HG03025 (cell line): ENCODE measurements around the gene SRPK2.
"Not testable (repeated sequence)": the region's sequence is repeated elsewhere in the genome, so short reads cannot be mapped to it uniquely, and the experiment has no call there.

Experiments used
- ATAC-seq: cut with Tn5 transposase; IDR thresholded peaks from one replicate; pipeline ENCODE4 v1.9.1; 2021; ENCODE audit warnings: mild to moderate bottlenecking, moderate library complexity; ENCODE audit not compliant: unreplicated experiment, low FRiP score

SRPK2 gene

DNA sequence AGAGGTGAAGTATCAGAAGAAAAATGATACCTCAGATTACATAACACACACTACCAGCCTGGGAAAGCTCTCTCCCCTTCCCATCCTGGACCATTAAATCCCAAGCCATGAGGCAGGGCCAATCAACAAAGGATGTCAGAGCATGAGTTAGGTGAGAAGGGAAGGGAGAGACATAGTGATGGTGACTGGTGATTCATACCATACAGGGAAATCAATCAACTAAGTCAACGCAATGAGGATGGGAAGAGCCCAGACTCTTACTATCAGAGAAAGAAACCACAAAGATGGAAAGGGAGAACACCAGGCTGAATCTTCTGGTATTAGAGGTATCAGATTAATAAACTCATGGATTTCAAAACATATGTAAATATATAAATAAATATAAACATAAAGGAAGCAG, 189.3 kb downstream of the SRPK2 start:
- no peak for ATAC-seq

DNA sequence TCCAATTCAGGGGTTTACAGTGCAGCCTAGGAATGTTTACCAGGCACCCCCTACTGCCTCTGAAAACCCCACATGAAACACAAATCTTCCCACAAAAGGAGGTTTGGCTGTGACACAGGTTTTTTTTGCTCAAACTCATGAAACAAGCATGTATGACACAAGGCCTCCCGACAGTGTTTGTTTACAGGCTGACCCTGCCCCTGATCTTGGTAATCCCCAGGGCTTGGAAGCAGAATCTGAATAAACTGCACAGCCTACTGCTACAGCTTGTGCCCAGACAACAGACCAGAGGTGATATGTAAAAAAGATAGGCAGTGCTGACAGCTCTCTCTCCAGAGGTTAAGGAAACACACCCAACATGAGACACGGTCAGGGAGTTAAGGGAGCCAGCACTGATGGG, 190.5 kb downstream of the SRPK2 start:
- no peak for ATAC-seq

DNA sequence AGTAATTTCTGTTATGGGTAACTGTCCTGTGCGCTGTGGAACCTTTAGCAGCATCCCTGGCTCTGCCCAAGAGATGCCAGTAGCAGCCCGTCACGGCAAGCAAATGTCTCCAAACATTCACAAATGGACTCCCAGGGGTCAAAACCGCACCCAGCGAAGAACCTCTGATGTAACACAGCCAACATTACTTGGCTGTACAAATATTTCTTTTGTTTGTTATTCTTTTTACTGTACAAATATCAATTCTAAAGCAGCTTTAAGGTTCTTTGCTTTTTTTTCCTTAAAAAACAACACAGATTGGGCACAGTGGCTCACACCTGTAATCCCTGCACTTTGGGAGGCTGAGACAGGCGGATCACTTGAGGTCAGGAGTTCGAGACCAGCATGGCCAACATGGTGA, 192.2 kb downstream of the SRPK2 start:
- ATAC-seq: no peak

DNA sequence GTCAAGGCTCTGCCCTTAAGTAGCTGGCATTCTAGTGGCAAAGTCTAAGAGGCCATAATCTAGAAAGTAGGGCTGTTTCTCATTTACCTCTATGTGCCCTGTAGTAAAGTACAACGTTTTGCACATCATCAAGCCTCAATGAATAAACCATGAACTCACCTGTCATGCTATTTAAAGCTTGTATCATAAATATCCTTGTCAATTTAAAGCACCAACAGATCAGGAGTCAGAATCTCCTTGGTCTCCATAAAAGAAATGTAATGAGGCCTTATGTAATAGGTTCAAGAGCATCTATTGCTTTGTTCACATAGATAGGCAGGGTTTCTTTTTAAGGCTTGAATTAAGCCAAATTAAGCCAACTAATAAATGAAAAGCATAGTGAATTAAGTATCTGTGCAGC, 192.8 kb downstream of the SRPK2 start:
- ATAC-seq: no peak

DNA sequence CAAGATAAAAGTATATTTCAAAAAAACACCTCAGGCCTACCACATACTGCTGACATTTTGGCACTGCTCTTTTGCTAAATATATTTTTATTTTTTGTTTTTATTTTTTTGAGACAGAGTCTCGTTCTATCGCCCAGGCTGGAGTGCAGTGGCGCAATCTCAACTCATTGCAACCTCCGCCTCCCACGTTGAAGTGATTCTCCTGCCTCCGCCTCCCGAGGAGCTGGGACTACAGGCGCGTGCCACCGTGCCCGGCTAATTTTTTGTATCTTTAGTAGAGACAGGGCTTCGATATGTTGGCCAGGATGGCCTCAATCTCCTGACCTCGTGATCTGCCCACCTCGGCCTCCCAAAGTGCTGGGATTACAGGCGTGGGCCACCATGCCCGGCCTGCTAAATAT, 193.8 kb downstream of the SRPK2 start:
- not testable (repeated sequence) for ATAC-seq

DNA sequence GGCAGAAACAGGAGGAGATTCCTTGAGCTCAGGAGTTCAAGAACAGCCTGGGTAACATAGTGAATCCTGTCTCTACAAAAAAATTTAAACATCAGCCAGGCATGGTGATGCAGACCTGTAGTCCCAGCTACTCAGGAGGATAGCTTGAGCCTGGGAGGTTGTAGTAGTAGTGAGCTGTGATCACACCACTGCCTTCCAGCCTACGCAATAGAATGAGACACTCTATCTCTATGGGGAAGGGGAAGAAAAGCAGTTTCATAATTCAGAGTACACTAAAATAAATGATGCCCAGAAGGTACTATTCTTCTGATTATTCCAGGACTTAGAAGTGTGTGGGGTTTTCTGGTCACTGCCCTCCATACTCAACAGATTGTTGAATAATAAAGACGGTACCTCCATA, 197.4 kb downstream of the SRPK2 start:
- no peak for ATAC-seq

DNA sequence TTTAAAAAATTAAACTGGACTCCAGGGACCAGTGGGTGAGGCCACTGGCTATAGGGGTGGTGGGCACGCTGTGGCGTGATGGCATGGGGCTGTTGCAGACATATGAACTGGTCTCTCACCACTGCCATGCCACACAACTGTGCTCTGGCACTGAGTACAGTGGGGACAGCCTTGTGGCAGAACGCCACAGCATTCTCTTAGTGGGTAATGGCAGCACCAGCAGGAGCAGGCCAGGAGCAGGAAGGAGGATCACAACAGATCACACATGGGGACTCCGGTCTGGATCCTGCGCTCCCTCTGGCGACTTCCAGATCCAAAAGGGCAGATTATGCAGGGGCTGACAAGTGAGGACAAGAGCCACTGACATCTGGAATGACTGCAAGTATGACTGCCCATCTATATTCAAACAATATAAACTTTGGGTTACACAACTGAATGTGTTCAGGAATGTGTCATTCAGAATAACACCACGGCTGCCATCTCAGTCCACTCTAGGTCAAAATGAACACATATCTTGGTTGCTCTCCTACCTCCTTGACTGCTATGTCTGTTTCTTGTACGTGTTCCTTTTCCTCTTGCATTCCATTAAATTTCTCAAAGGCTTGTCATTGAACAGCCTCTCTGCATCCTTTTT, 198.7 kb downstream of the SRPK2 start:
- ATAC-seq: no peak

DNA sequence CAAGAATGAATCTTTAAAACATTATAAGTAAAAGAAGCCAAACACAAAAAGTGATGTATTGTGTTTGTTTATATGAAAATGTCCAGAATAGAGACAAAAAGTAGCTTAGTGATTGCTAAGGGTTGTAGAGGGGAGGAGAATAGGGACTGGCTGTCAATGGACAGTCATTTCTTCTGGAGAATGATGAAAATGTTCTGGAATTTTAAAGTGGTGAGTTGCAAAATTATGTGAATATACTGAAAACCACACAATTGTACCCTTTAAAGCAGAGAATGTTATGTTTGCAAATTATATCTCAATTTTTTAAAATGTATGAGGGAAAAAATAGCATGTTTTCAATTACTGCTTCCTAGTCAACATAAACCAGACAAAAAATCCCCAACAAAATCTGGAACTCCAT, 200.5 kb downstream of the SRPK2 start:
- no peak for ATAC-seq

DNA sequence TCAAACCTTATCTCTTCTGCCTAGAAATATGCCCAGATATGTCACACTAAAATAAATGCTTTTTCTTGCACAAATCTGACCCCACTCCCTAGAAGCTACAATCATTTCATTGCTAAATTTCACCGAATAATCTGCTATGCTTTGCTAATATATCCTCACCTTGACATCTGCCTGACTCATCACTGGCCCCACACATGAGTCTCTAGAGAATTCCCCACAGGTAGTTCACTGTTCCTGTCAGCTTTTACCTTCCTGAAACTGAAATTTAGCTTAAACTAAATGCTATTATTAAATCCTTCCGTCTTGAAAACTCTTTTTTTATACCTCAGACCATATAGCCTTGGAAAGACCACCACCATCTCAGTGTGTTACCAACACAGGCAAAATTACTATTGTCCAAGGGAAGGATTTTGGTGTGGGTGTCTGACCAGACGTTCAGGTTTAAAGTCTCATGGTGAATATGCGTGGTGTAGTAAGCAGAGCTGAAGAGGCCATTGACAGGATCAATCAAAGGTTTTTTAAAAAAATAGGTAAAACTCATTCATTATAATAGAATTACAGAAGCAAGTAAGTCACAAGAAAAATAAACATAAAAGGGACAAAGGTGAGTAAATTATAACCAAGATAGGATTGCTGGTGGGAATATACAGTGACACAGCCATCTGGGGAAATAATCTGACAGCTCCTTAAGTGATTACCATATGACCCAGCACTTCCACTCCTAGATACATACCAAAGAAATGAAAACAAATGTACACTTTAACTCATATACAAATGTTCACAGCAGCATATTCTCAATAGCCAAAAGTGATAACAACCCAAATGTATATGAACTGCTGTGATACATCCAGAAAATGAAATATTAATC, 201.2 kb downstream of the SRPK2 start:
- no peak for ATAC-seq

DNA sequence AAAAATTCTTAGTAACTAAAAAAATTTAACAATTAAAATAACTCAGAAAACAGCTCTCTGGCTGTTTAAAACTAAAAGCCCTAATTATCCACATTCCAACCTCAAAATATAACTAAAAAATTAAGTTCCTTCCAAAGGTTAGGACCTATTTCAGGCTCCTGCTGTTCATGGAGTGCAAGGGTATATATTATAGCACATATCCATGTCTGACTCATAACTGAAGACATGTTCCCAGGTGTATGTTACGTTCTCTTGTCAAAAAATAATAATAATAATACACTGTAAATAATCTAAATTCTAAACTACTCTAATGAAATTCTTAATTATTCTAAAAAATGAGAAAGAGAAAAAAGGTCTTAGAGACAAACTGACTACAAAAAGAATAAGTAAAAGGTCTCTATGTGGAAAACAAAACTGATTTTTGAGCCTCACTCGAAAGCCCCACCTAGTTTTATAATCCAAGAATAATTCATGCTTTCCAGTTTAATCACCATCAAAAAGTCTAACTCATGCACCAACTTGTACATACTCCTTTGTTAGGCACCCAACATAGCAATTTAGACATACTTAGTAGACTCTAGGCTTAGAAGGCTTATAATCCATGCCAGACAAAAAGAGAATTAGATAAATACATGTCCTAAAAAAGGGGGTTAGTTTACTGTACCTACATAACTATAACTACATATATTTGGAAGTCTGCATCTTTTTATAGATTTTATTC, 203.3 kb downstream of the SRPK2 start:
- ATAC-seq: no peak

DNA sequence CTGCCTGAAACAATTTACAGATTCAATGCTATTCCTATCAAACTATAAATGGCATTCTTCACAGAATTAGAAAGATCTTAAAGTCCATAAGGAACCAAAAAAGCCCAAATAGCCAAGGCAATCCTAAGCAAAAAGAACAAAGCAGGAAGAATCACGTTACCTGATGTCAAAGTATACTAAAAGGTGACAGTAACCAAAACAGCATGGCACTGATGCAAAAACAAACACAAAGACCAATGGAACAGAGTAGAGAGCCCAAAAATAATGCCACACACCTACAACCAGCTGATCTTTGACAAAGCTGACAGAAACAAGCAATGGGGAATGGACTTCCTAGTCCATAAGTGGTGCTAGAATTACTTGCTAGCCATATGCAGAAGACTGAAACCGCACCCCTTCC, 208.7 kb downstream of the SRPK2 start:
- no peak for ATAC-seq

DNA sequence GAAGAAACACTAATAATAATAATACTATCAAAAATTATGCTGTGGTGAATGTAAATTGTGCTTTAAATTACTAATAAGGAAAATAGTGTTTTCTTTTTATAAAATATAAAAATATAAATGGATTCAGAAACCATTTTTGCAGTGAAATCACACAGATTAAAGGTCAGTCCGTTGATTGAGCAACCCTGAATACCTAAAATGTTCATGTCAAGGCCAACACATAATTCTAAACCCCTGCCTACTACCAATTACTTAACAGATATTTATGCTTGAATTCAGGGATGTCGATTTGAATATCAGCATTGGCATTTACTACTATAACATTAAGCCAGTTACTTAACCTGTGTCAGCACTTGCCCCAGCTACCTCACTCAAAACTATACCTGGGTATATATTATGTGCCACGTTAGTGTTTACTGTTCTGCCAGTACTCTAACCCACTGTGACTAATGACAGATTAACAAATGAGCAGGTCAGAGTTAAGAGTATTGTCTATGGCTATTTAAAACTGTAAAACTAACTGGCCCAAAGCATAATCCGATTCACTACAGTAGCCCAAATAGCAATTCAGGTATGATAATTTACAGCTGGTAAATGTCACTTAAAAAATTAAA, 209.7 kb downstream of the SRPK2 start:
- no peak for ATAC-seq

DNA sequence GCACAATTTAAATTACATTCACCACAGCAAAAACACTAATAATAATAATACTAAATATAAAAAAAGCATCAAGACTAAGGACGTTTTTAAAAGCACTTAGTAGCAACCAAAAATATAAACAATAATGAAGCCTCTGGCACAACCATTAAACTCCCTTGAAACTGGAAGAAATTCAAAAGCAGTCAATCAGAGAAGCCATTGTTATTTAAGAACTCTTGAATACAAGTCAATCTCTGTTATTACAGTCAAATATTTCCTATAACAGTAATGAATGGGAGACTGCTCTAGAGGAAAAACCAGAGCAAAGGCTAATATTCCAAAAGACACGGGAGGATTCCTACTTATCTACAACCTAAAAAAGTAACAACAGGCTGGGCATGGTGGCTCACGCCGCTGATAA, 210.5 kb downstream of the SRPK2 start:
- ATAC-seq: no peak

DNA sequence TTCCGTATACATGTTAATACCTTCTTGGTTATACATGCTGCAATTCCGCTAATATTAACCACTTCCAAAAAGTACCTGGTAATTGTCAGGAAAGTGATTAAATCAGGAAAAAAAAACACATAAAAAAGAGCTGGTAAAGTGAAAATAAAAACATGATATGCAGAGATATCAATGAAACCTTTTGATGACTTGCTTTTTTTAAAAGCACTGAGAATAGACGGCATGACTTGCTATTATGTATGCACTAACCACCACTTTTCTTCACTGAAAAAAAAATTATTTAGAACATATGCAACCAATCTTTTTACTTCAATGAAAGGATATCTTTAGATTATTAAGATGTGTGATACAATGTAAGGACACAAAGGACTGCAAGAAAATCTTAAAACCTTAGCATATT, 211.7 kb downstream of the SRPK2 start:
- no peak for ATAC-seq

DNA sequence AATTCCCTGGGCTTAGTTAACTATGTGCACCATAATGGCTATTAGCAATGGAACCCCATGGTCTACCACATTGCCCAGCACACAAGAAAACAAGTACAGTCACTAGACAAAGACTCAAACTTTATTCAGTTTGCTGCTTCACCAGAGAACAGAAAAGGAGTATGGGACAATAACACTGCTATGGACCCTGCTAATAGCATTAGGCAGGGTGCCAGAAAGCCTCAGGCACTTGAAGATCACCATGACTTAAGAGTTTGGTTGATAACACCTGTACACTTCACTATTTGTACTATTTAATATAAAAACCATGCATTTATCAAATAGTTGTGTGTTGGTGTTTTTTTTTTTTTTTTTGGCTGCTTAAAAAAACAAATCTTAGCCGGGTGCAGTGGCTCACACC, 215.1 kb downstream of the SRPK2 start:
- ATAC-seq: no peak

DNA sequence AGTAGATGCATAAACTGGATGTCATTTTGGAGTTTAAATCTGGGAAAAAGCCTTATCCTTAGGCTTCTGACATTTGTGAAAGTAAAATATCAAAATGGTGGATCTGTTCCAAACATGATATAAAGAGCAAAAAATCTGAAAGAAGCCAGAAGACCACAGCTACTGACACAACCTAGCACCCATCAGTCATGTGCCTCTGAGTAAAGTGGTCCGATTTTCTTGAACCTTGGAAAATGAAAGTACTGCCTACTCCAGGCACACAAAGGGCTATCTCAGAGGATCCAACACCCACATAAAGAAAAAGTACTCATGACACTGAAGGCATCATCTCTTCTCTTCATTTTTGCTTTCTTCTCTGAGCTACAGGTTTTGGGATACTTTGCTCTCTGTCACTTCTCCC, 224.0 kb downstream of the SRPK2 start:
- ATAC-seq: no peak

DNA sequence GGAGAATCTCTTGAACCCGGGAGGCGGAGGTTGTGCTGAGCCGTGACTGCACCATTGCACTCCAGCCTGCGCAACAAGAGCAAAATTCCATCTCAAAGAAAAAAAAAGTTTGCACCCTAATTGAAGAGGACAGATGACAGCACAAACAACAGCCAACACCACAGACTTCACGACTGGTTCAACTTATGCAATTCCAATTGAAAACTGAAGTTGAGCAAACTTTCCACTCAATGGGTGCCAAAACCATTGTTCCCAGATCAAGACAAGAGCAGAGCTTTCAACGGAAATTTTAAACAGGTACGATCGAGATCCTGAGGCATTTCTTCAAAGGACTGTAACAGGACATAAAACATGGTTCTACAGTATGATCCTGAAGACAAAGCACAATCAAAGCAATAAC, 225.0 kb downstream of the SRPK2 start:
- ATAC-seq: no peak

DNA sequence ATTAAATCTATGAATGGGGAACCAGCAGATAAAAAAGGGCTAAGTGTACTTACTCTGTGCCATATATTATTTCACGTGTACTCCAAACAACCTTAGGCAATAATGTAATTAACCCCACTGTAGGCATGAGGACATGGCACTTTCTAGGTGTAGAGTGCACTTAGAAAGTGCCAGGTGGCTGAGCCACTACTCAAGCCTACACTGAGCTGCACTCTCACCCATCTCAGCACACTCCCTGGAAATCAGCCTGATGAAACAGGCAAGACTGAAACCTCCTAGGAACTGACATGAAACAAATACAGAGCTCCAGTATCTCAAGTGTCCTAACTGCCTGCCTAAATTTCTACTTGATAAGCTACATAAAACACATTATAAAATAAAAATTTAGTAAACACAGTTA, 227.4 kb downstream of the SRPK2 start:
- no peak for ATAC-seq

DNA sequence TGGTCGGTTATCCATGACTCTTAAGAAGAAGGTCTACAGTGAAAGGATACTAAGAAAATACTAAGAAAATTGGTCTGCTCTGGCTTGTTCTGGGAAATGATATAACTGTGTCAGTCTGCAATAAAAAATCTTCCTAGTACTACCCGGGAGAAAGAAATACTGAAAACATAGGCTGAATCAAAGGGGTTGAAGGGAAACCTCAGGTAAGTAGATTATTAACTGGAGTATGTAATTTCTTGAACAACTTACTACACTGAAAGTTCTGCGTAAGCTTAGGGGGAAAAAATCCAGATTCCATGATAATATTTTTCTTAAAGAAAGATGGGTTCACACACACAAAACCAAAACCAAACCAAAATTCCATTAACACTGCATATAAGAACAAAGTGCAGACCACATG, 231.4 kb downstream of the SRPK2 start:
- ATAC-seq: no peak

DNA sequence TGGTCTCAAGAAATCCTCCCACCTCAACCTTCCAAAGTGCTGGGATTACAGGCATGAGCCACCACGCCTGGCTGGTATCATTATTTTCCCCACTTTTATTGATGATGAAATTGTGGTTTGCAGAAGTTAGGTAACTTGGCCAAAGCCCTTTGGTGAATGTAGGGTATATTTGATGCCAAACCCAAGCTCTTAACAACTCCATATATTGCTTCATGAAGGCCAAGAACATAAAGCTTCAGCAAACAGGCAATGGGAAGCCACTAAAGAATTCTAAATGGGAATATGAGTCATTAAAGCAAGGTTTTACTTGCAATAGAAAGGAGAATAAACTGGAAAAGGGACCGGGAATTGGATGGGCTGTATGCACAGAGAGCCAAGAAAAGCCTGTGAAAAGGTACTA, 232.0 kb downstream of the SRPK2 start:
- no peak for ATAC-seq

DNA sequence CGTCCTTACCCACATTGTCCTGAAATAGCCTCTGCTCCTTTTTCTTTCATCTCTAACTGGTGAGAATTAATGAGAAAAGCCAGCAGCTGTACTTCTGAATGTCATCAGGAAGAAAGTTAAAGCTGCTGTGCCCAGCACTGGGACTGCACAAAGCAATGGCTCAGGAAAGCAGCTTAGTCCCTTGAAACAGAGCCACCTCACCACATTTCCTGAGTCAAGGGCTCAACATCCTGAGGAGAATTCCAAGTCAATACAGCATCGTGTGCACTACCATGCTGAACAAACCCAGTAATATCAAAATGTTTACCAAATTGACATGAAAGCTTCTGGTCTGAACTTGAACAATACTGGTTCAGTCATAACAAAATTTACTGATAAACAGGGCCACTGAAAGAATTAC, 234.6 kb downstream of the SRPK2 start:
- ATAC-seq: no peak
